ENCODE data around the gene ARID4A.
A peak's percentile ranks its signal among the peaks of the same experiment; 100 is the strongest.
"Not testable (repeated sequence)": the region's sequence is repeated elsewhere in the genome, so short reads cannot be mapped to it uniquely, and the experiment has no call there.

The ARID4A gene

DNA sequence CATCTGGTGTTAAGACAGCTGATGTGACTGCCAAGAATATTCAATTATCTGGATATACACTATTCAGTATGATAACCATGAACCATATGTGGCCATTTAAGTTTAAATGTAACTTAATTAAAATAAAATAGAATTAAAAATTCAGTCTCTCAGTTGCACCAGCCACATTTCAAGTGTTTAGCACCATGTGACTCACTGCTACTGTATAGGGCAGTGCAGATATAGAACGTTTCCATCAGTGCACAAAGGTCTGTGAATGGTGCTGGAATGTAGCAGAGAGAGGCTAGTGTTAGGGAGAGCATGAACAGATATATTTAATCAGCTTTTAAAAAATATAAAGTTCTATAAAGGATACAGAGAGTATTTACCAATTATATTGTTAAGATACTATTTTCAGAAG, 28.7 kb downstream of the ARID4A start:
- TF ChIP-seq, protein P1, sequence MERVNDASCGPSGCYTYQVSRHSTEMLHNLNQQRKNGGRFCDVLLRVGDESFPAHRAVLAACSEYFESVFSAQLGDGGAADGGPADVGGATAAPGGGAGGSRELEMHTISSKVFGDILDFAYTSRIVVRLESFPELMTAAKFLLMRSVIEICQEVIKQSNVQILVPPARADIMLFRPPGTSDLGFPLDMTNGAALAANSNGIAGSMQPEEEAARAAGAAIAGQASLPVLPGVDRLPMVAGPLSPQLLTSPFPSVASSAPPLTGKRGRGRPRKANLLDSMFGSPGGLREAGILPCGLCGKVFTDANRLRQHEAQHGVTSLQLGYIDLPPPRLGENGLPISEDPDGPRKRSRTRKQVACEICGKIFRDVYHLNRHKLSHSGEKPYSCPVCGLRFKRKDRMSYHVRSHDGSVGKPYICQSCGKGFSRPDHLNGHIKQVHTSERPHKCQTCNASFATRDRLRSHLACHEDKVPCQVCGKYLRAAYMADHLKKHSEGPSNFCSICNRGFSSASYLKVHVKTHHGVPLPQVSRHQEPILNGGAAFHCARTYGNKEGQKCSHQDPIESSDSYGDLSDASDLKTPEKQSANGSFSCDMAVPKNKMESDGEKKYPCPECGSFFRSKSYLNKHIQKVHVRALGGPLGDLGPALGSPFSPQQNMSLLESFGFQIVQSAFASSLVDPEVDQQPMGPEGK (CRISPR knock-in tag; IDR thresholded peaks at IDR 0.05; ENCODE audit: borderline replicate concordance), result no peak
- TF ChIP-seq, protein P2, sequence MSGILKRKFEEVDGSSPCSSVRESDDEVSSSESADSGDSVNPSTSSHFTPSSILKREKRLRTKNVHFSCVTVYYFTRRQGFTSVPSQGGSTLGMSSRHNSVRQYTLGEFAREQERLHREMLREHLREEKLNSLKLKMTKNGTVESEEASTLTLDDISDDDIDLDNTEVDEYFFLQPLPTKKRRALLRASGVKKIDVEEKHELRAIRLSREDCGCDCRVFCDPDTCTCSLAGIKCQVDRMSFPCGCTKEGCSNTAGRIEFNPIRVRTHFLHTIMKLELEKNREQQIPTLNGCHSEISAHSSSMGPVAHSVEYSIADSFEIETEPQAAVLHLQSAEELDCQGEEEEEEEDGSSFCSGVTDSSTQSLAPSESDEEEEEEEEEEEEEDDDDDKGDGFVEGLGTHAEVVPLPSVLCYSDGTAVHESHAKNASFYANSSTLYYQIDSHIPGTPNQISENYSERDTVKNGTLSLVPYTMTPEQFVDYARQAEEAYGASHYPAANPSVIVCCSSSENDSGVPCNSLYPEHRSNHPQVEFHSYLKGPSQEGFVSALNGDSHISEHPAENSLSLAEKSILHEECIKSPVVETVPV (CRISPR knock-in tag; IDR thresholded peaks at IDR 0.05), result no peak
- TF ChIP-seq ZNF565 (CRISPR knock-in tag; conservative IDR thresholded peaks at IDR 0.05; ENCODE audit: low read depth), result no peak
- TF ChIP-seq TCF4 (CRISPR knock-in tag; IDR thresholded peaks at IDR 0.05; ENCODE audit: borderline replicate concordance), result peak; percentile 80; the same call in 1 of the 2 replicates
- TF ChIP-seq, protein P3, sequence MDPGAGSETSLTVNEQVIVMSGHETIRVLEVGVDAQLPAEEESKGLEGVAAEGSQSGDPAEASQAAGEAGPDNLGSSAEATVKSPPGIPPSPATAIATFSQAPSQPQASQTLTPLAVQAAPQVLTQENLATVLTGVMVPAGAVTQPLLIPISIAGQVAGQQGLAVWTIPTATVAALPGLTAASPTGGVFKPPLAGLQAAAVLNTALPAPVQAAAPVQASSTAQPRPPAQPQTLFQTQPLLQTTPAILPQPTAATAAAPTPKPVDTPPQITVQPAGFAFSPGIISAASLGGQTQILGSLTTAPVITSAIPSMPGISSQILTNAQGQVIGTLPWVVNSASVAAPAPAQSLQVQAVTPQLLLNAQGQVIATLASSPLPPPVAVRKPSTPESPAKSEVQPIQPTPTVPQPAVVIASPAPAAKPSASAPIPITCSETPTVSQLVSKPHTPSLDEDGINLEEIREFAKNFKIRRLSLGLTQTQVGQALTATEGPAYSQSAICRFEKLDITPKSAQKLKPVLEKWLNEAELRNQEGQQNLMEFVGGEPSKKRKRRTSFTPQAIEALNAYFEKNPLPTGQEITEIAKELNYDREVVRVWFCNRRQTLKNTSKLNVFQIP (CRISPR knock-in tag; IDR thresholded peaks at IDR 0.05; ENCODE audit: borderline replicate concordance, low read depth), result no peak
- no peak for ATAC-seq

DNA sequence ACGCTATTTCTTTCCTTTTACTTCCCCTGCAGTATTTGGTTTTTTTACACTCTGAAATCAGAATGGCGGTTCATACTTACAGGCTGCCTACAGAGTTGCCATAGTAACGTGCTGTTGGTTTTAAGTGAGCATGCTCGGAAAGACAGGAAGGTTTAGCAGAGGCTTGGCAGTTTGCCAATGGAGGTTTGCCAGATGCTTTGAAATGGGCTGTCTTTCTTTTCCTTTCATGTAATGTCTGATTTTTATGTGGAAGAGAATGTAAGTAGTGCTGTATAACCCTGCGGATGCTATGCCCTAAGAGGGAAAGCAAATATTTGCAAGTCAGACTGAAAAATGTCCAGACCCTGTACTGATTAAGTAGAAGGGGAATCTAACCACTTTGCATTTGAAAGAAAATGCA, 32.8 kb downstream of the ARID4A start:
- peak; percentile 19; the same call in 1 of the 2 replicates for TF ChIP-seq TCF4 (CRISPR knock-in tag; IDR thresholded peaks at IDR 0.05; ENCODE audit: borderline replicate concordance)
- TF ChIP-seq ZNF565 (CRISPR knock-in tag; conservative IDR thresholded peaks at IDR 0.05; ENCODE audit: low read depth), result no peak
- ATAC-seq, result peak; percentile 96

DNA sequence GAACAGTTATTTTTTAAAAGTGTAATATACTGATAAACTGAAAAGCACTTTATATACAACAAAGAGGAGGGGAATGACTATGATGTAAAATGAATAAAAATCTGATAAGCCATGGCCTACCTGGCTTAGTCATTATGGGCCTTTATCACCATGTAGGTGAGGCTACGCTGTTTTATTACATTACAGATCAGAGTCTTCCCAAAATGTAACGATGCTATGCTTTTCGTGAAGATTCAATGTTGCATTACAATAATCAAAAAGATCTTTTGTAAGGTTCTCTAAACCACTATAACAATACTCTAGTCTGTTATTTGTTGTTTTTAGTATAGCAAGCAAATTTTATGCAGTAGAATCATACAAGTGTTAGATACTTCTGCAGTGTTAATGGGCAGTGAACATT, 34.2 kb downstream of the ARID4A start:
- TF ChIP-seq BACH2 (CRISPR knock-in tag; IDR thresholded peaks at IDR 0.05; ENCODE audit: borderline replicate concordance) (no peak), ZC3H10 (CRISPR knock-in tag; IDR thresholded peaks at IDR 0.05) (no peak), OSR1 (CRISPR knock-in tag; IDR thresholded peaks at IDR 0.05) (no peak), RARB (CRISPR knock-in tag; IDR thresholded peaks at IDR 0.05) (no peak), GLIS3 (CRISPR knock-in tag; IDR thresholded peaks at IDR 0.05) (no peak), CSDC2 (CRISPR knock-in tag; IDR thresholded peaks at IDR 0.05) (no peak), ISL1 (CRISPR knock-in tag; IDR thresholded peaks at IDR 0.05) (no peak), ZFP30 (CRISPR knock-in tag; IDR thresholded peaks at IDR 0.05) (no peak), ZNF8 (CRISPR knock-in tag; IDR thresholded peaks at IDR 0.05) (no peak), TCF4 (CRISPR knock-in tag; IDR thresholded peaks at IDR 0.05; ENCODE audit: borderline replicate concordance) (no peak)
- TF ChIP-seq, protein P4, sequence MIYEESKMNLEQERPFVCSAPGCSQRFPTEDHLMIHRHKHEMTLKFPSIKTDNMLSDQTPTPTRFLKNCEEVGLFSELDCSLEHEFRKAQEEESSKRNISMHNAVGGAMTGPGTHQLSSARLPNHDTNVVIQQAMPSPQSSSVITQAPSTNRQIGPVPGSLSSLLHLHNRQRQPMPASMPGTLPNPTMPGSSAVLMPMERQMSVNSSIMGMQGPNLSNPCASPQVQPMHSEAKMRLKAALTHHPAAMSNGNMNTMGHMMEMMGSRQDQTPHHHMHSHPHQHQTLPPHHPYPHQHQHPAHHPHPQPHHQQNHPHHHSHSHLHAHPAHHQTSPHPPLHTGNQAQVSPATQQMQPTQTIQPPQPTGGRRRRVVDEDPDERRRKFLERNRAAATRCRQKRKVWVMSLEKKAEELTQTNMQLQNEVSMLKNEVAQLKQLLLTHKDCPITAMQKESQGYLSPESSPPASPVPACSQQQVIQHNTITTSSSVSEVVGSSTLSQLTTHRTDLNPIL (CRISPR knock-in tag; IDR thresholded peaks at IDR 0.05; ENCODE audit: low read depth), result no peak
- TF ChIP-seq, protein P3 (CRISPR knock-in tag; IDR thresholded peaks at IDR 0.05; ENCODE audit: borderline replicate concordance, low read depth), result no peak
- no peak for ATAC-seq

DNA sequence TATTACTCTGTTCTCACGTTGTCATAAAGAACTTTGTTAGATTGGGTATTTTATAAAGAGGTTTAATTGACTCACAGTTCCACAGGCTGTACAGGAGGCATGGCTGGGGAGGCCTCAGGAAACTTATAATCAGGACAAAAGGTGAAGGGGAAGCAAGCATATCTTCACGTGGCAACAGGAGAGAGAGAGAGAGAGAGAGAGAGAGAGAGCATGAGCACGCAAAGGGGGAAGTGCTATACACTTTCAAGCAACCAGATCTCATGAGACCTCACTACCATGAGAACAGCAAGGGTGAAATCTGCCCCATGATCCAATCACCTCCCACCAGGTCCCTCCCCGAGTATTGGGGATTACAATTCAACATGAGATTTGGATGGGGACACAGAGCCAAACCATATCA, 41.3 kb downstream of the ARID4A start:
- ATAC-seq, result not testable (repeated sequence)

DNA sequence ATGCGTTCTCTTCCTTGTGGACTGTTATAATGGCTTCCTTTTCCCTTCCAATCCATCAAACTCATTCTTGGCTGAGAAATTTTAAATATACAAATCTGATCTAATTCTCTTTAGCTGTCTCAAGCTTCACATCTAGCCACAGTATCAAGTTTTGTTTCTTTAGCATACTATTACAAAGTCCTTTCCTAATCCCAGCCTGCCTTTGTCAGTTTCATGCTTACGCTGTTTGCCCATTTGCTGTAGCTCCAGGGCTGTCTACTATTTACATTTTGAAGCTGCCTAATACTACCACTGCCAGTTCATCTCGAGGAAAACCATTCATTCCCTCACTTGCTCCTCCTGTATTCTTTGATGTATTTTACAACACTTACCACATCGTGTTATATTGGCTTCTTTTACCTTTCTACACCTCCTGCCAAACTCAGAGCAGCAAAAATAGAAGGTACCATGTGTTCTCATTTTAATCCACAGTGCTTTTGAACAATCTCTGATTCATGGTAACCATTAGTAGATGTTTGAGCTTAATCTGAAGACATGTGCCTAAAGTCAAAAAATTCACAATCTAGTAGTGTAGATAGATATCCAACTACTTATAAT, 42.9 kb downstream of the ARID4A start:
- ATAC-seq, result no peak
- TF ChIP-seq ZFP30 (CRISPR knock-in tag; IDR thresholded peaks at IDR 0.05), result no peak
- TF ChIP-seq TOX (CRISPR knock-in tag; IDR thresholded peaks at IDR 0.05; ENCODE audit: borderline replicate concordance), result no peak
- TF ChIP-seq ISL1 (CRISPR knock-in tag; IDR thresholded peaks at IDR 0.05), result no peak
- TF ChIP-seq, protein P4 (CRISPR knock-in tag; IDR thresholded peaks at IDR 0.05; ENCODE audit: low read depth), result no peak
- TF ChIP-seq PPARA (CRISPR knock-in tag; IDR thresholded peaks at IDR 0.05; ENCODE audit: borderline replicate concordance), result no peak
- TF ChIP-seq SNAI2 (CRISPR knock-in tag; IDR thresholded peaks at IDR 0.05), result no peak
- no peak for TF ChIP-seq ZNF70 (CRISPR knock-in tag; IDR thresholded peaks at IDR 0.05)
- TF ChIP-seq TCF4 (CRISPR knock-in tag; IDR thresholded peaks at IDR 0.05; ENCODE audit: borderline replicate concordance), result no peak
- TF ChIP-seq, protein P5, sequence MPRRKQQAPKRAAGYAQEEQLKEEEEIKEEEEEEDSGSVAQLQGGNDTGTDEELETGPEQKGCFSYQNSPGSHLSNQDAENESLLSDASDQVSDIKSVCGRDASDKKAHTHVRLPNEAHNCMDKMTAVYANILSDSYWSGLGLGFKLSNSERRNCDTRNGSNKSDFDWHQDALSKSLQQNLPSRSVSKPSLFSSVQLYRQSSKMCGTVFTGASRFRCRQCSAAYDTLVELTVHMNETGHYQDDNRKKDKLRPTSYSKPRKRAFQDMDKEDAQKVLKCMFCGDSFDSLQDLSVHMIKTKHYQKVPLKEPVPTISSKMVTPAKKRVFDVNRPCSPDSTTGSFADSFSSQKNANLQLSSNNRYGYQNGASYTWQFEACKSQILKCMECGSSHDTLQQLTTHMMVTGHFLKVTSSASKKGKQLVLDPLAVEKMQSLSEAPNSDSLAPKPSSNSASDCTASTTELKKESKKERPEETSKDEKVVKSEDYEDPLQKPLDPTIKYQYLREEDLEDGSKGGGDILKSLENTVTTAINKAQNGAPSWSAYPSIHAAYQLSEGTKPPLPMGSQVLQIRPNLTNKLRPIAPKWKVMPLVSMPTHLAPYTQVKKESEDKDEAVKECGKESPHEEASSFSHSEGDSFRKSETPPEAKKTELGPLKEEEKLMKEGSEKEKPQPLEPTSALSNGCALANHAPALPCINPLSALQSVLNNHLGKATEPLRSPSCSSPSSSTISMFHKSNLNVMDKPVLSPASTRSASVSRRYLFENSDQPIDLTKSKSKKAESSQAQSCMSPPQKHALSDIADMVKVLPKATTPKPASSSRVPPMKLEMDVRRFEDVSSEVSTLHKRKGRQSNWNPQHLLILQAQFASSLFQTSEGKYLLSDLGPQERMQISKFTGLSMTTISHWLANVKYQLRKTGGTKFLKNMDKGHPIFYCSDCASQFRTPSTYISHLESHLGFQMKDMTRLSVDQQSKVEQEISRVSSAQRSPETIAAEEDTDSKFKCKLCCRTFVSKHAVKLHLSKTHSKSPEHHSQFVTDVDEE (CRISPR knock-in tag; IDR thresholded peaks at IDR 0.05), result no peak
- no peak for TF ChIP-seq ZC3H10 (CRISPR knock-in tag; IDR thresholded peaks at IDR 0.05)
